Esophagus muscularis mucosa (tissue), 4 donors: ENCODE results near the gene TUBA4B. TPM values are rescaled to one million over a fixed set of nuclear protein-coding genes. Genes with fewer than 3 reads are reported as not detected.

Experiments
- DNase-seq: peaks from one replicate; pipeline ENCODE4 v3.0.0-alpha.2; 2017; ENCODE audit errors: extremely low spot score
- H3K27ac ChIP-seq, 4 donors: fragments of 200-600 bp; sonication (generic); replicated peaks in 1 of 4; 1 replicate in 3 of 4; 2 replicates in 1 of 4; pipeline ENCODE4 v1.5.1; 2016 to 2019; ENCODE audit warnings: mild to moderate bottlenecking in 1 of 4
- H3K27me3 ChIP-seq, 4 donors: fragments of 200-600 bp; sonication (generic); one replicate each; pipeline versions ENCODE4 v1.5.1 to v1.6.0; 2016 to 2019
- H3K36me3 ChIP-seq, 4 donors: fragments of 200-600 bp; sonication (generic); one replicate each; pipeline ENCODE4 v1.5.1; 2016 to 2019
- H3K4me1 ChIP-seq, 4 donors: fragments of 200-600 bp; sonication (generic); one replicate each; pipeline ENCODE4 v1.5.1; 2016 to 2019
- H3K4me3 ChIP-seq, 4 donors: fragments of 200-600 bp; sonication (generic); 1 replicate in 2 of 4; 2 replicates in 2 of 4; pipeline ENCODE4 v1.5.1; 2016 to 2019; ENCODE audit warnings: mild to moderate bottlenecking in 4 of 4, moderate library complexity in 1 of 4
- H3K9me3 ChIP-seq, 4 donors: fragments of 200-600 bp; sonication (generic); 1 replicate in 3 of 4; 2 replicates in 1 of 4; pipeline ENCODE4 v1.5.1; 2016 to 2019
- CTCF ChIP-seq, 3 experiments: fragments of 200-600 bp in 2 of 3; fragments of 450-650 bp in 1 of 3; sonication (generic) in 2 of 3; IDR thresholded peaks; one replicate each; pipeline ENCODE4 v1.5.1; 2017 to 2019; ENCODE audit warnings: antibody characterized with exemption in 3 of 3, mild to moderate bottlenecking in 2 of 3, moderate library complexity in 1 of 3
- EP300 ChIP-seq: sonication (generic); formaldehyde crosslinking; IDR thresholded peaks from one replicate; pipeline ENCODE4 v1.6.1; 2017; ENCODE audit warnings: antibody characterized with exemption
- POLR2A ChIP-seq: fragments of 450-650 bp; IDR thresholded peaks from one replicate; pipeline ENCODE4 v1.6.1; 2017; ENCODE audit warnings: antibody characterized with exemption, moderate library complexity, mild to moderate bottlenecking, low read depth
- POLR2AphosphoS5 ChIP-seq, 2 donors: sonication (generic); formaldehyde crosslinking; IDR thresholded peaks; one replicate each; pipeline ENCODE4 v1.6.1; 2017; ENCODE audit warnings: antibody characterized with exemption in 2 of 2
- WGBS: methylation state at CpG from one replicate; pipeline ENCODE4 v1.1.5; 2018; 5-methylcytosine and 5-hydroxymethylcytosine counted together
- intact Hi-C: fragments of 100-400 bp; cut with DNase I; formaldehyde crosslinking; loops from one replicate; pipeline ENCODE4 v1.15.1; 2023
- total RNA-seq, 4 donors: library from RNA; depleted of rRNA; stranded (reverse); fragments of >200 nt; gene quantifications; one replicate each; pipeline versions ENCODE4 v1.1.0 to v1.2.1, GENCODE V29; 2016

TUBA4B gene
- total RNA-seq, 4 donors from 2014 or later = not detected

DNA sequence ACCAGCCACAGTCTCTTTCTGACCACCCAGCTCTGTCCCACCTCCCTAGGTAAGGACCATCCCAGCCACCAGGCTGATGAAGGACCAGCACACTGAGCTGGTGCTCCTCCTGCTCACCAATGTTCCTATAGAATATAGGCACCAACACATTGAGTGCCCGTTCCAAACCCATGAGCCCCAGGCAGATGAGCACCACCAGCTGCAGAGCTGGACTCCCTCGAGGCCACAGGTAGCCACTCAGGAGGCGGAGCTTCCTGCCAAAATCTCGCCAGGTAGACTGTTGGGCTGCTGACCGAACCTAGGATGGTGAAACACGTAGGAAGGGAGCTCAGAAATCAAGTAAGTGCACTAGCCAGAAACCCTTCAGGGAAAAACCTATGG lies 36.5 kb upstream of the TUBA4B start:
- intact Hi-C loops = no loop called here
- peaks cover 37 to 69% (median 67%) of the 10 kb centered on the region in 4 donors for H3K36me3 ChIP-seq
- peaks cover 28 to 56% (median 45%) of the 10 kb centered on the region in 4 donors for H3K4me1 ChIP-seq

DNA sequence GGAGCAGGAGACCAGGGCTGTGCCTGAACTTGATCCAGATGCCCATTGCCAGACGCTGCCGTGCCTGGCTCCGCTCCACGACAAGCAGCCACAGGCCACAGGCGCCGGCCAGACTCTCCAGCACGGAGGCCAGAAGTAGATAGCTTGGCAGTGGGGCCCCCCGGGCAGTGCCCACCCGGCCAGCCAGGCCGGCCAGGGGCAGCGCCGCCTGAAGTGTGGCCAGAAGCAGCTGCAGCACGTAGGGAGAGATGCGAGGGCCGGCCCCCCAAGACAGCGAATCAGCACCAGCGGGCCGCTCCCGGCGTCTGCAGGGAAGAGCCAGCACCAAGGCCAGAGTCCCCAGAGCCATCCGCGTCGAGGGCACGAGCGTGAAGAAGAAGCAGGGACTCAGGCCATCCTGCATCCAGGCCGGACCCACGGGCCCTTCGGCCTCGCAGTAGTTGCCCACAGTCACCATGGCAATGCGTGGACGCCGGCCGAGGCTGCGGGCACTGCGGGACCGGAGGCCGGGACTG lies 34.8 kb upstream of the TUBA4B start:
- WGBS = 1% methylated on average over 16 of the region's 37 CpGs
- Histone ChIP-seq H3K27me3 (no peaks in the 10 kb centered on the region), H3K4me1 (peaks cover 28 to 56% (median 45%) of the 10 kb centered on the region in 4 donors), H3K36me3 (peaks cover 49 to 70% (median 69%) of the 10 kb centered on the region in 4 donors), H3K27ac (peak overlapping the region; percentile 90 to 99 (median 95)), H3K9me3 (no peaks in the 10 kb centered on the region), H3K4me3 (peak overlapping the region; percentile 59 to 79 (median 65))
- peak; percentile 92 for DNase-seq
- intact Hi-C loops = no loop called here
- TF ChIP-seq POLR2AphosphoS5 (IDR thresholded peaks at IDR 0.05) (peak in 1 of 2 donors; percentile 59), POLR2A (peak; percentile 11), CTCF (IDR thresholded peaks at IDR 0.05) (no peak)

More for the DNA sequence above, 36.5 kb upstream of the TUBA4B start:
- H3K27ac ChIP-seq = peak overlapping the region; percentile 90 to 99 (median 95)
- H3K4me3 ChIP-seq = no peak overlapping the region
- no peaks in the 10 kb centered on the region for H3K27me3 ChIP-seq
- H3K9me3 ChIP-seq = no peaks in the 10 kb centered on the region
- 92% methylated on average over 5 of the region's 6 CpGs for WGBS
- DNase-seq = no peak
- TF ChIP-seq CTCF (IDR thresholded peaks at IDR 0.05) (no peak), POLR2AphosphoS5 (IDR thresholded peaks at IDR 0.05) (no peak), EP300 (no peak), POLR2A (no peak)

DNA sequence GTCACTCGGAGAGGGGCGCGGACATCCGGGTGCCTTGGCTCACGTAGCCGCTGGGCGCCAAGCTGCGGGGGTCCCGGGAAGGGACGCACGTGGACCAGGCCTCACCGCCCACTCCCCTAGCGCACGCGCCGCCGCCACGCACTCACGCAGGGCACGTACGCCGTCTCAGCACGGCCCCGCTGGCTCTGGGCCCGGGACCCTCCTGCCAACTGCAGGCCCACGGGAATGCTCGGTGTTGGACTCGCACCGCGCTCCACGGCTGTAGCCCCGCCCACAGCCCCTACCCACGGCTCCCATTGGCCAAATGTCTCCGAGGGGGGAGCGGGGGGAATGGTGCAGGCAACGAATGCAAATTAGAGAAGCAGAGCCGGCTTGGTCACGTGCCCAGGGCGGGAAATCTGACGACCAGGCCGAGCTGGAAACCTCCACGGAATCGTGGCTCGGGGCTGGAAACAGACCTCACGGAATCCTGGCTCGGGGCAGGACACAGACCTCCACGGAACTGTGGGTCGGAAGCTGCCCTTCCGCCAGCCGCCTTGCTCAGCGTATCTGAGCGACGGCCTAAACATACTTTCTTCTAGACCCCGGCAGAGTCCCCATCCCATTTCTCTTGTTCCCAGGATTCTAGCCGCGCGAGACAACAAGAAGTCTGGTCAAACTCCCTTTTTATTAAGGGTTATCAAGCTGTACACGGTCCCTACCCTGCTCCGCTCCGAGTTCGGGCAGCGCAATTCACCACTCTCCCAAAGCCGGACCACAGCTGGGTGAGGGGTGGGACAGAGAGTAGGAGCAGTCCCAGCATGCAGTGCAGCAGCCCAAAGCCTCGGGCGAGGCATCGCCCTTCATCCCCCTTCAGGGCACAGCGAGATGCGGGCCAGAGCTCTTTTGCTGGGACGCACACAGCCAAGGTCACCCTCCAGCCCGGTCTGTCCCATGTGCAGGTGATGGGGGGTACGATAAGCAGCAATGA lies 34.0 kb upstream of the TUBA4B start, which contains the start of gene ABCB6:
TSS of gene ABCB6 (minus strand) at position 227 of the 970 bp plus-strand sequence. CDS start 285 bp downstream, outside the sequence.
- WGBS = 5% methylated on average over 29 of the region's 71 CpGs
- Histone ChIP-seq H3K4me3 (peak within 1 kb of the TSS; percentile 59 to 79 (median 65)), H3K27ac (peak within 1 kb of the TSS; percentile 90 to 99 (median 95)), H3K9me3 (no peaks in the 10 kb centered on the region), H3K36me3 (peaks cover 50 to 70% (median 69%) of the 10 kb centered on the region in 4 donors), H3K27me3 (no peaks in the 10 kb centered on the region), H3K4me1 (peaks cover 28 to 56% (median 45%) of the 10 kb centered on the region in 4 donors)
- TF ChIP-seq CTCF (IDR thresholded peaks at IDR 0.05) (peak in 1 of 3 experiments; percentile 21), POLR2A (peak; percentile 46), POLR2AphosphoS5 (IDR thresholded peaks at IDR 0.05) (peak; percentile 86 to 88), EP300 (no peak)
- peak; percentile 99 for DNase-seq
- intact Hi-C loops = no loop called here

- H3K9me3 ChIP-seq = no peaks in the 10 kb centered on the region
- intact Hi-C loops = no loop called here
- no peaks in the 10 kb centered on the region for H3K27me3 ChIP-seq
- peaks cover 28 to 56% (median 45%) of the 10 kb centered on the region in 4 donors for H3K4me1 ChIP-seq
- H3K27ac ChIP-seq = peak overlapping the region; percentile 90 to 99 (median 95)
- 88% methylated on average over 14 of the region's 18 CpGs for WGBS
- H3K4me3 ChIP-seq = peak overlapping the region in 1 of 4 donors; percentile 63
- DNase-seq = no peak
- peaks cover 55 to 70% (median 69%) of the 10 kb centered on the region in 4 donors for H3K36me3 ChIP-seq
- no peak for TF ChIP-seq POLR2A
- no peak for TF ChIP-seq CTCF (IDR thresholded peaks at IDR 0.05)
- no peak for TF ChIP-seq EP300
- TF ChIP-seq POLR2AphosphoS5 (IDR thresholded peaks at IDR 0.05) = no peak
Observed at GRCh38 chr2:219219784-219220532, 33.1 kb upstream of the TUBA4B start.
